Measurements from ENCODE around the gene C5AR1. TPM values are rescaled to one million over a fixed set of nuclear protein-coding genes. Genes with fewer than 3 reads are reported as not detected.

The C5AR1 gene
- total RNA-seq, 2 experiments from 2014 or later = 1.1 TPM; not detected in 1

GRCh38 chr19:47319923-47320871, 10.5 kb downstream of the C5AR1 start:
- no peak for DNase-seq (ENCODE audit: low spot score)
- ChIA-PET CTCF (ENCODE audit: unreplicated experiment) (no interaction called here), POLR2A (no interaction called here)
- no peaks in the 10 kb centered on the region for H3K4me1 ChIP-seq (ENCODE audit: insufficient read depth, low read length, poor library complexity, severe bottlenecking)
- BruUV-seq (replicated peaks) = no TSS peak
- no peak overlapping the region for H2AFZ ChIP-seq (ENCODE audit: low read length)
- H3K27ac ChIP-seq (ENCODE audit: low read depth, low read length, poor library complexity, severe bottlenecking) = no peak overlapping the region
- no peaks in the 10 kb centered on the region for H4K20me1 ChIP-seq (ENCODE audit: insufficient read depth, low read length)
- H3K9me3 ChIP-seq (ENCODE audit: low read length) = no peaks in the 10 kb centered on the region
- H3K4me2 ChIP-seq (ENCODE audit: low read length) = no peak overlapping the region
- H3K79me2 ChIP-seq (ENCODE audit: insufficient read depth, low read depth, low read length) = no peaks in the 10 kb centered on the region
- no peaks in the 10 kb centered on the region for H3K36me3 ChIP-seq (ENCODE audit: insufficient read depth, low read length)
- TF ChIP-seq CTCF (conservative IDR thresholded peaks at IDR 0.05; ENCODE audit: low read length) (no peak), EZH2phosphoT487 (IDR thresholded peaks at IDR 0.05; ENCODE audit: borderline replicate concordance, low read depth, low read length) (no peak)
- intact Hi-C loops (cut with micrococcal nuclease; ENCODE audit: unreplicated experiment) = no loop called here
- no peak overlapping the region for H3K4me3 ChIP-seq (ENCODE audit: low read depth, low read length, poor library complexity, severe bottlenecking)
- H3K9me2 ChIP-seq (ENCODE audit: insufficient read depth, low read length) = no peaks in the 10 kb centered on the region

- TF ChIP-seq EZH2phosphoT487 (IDR thresholded peaks at IDR 0.05; ENCODE audit: borderline replicate concordance, low read depth, low read length) = no peak
- TF ChIP-seq CTCF (conservative IDR thresholded peaks at IDR 0.05; ENCODE audit: low read length) = no peak
- Histone ChIP-seq H3K79me2 (ENCODE audit: insufficient read depth, low read depth, low read length) (no peaks in the 10 kb centered on the region), H3K9me3 (ENCODE audit: low read length) (no peaks in the 10 kb centered on the region), H2AFZ (ENCODE audit: low read length) (no peak overlapping the region), H3K9me2 (ENCODE audit: insufficient read depth, low read length) (no peaks in the 10 kb centered on the region), H4K20me1 (ENCODE audit: insufficient read depth, low read length) (no peaks in the 10 kb centered on the region), H3K4me1 (ENCODE audit: insufficient read depth, low read length, poor library complexity, severe bottlenecking) (no peaks in the 10 kb centered on the region), H3K4me3 (ENCODE audit: low read depth, low read length, poor library complexity, severe bottlenecking) (no peak overlapping the region), H3K27ac (ENCODE audit: low read depth, low read length, poor library complexity, severe bottlenecking) (no peak overlapping the region), H3K36me3 (ENCODE audit: insufficient read depth, low read length) (no peaks in the 10 kb centered on the region), H3K4me2 (ENCODE audit: low read length) (no peak overlapping the region)
- DNase-seq (ENCODE audit: low spot score) = no peak
- ChIA-PET POLR2A (no interaction called here), CTCF (ENCODE audit: unreplicated experiment) (no interaction called here)
- BruUV-seq (replicated peaks) = no TSS peak
- intact Hi-C loops (cut with micrococcal nuclease; ENCODE audit: unreplicated experiment) = no loop called here
These were observed 12.0 kb downstream of the C5AR1 start for GRCh38 chr19:47321630-47322029.

- ChIA-PET POLR2A (no interaction called here), CTCF (ENCODE audit: unreplicated experiment) (no interaction called here)
- Histone ChIP-seq H2AFZ (ENCODE audit: low read length) (no peak overlapping the region), H3K4me1 (ENCODE audit: insufficient read depth, low read length, poor library complexity, severe bottlenecking) (no peaks in the 10 kb centered on the region), H3K9me2 (ENCODE audit: insufficient read depth, low read length) (no peaks in the 10 kb centered on the region), H3K4me3 (ENCODE audit: low read depth, low read length, poor library complexity, severe bottlenecking) (no peak overlapping the region), H3K27ac (ENCODE audit: low read depth, low read length, poor library complexity, severe bottlenecking) (no peak overlapping the region), H3K9me3 (ENCODE audit: low read length) (no peaks in the 10 kb centered on the region), H4K20me1 (ENCODE audit: insufficient read depth, low read length) (no peaks in the 10 kb centered on the region), H3K4me2 (ENCODE audit: low read length) (no peak overlapping the region), H3K36me3 (ENCODE audit: insufficient read depth, low read length) (no peaks in the 10 kb centered on the region), H3K79me2 (ENCODE audit: insufficient read depth, low read depth, low read length) (no peaks in the 10 kb centered on the region)
- TF ChIP-seq EZH2phosphoT487 (IDR thresholded peaks at IDR 0.05; ENCODE audit: borderline replicate concordance, low read depth, low read length) = no peak
- TF ChIP-seq CTCF (conservative IDR thresholded peaks at IDR 0.05; ENCODE audit: low read length) = no peak
- no TSS peak for BruUV-seq (replicated peaks)
- intact Hi-C loops (cut with micrococcal nuclease; ENCODE audit: unreplicated experiment) = no loop called here
- no peak for DNase-seq (ENCODE audit: low spot score)
These were observed 12.4 kb downstream of the C5AR1 start for GRCh38 chr19:47322058-47322457.
